HUES6 (cell line): ENCODE results near the gene WFIKKN1.

Source experiments
- H3K27ac ChIP-seq: 2 replicates; pipeline ENCODE4 v1.7.0; 2013; ENCODE audit warnings: low read depth, mild to moderate bottlenecking, low read length, inconsistent platforms
- H3K27me3 ChIP-seq: 2 replicates; pipeline ENCODE4 v1.6.1; 2013; ENCODE audit warnings: low read length; ENCODE audit not compliant: control insufficient read depth, insufficient read depth
- H3K36me3 ChIP-seq: 2 replicates; pipeline ENCODE4 v1.6.1; 2013; ENCODE audit warnings: low read length; ENCODE audit not compliant: control insufficient read depth, insufficient read depth
- H3K4me1 ChIP-seq: 2 replicates; pipeline ENCODE4 v1.6.1; 2013; ENCODE audit warnings: low read length; ENCODE audit not compliant: control insufficient read depth, insufficient read depth
- H3K4me3 ChIP-seq: 2 replicates; pipeline ENCODE4 v1.5.1; 2013; ENCODE audit warnings: low read depth, low read length
- H3K9ac ChIP-seq: one replicate; pipeline ENCODE4 v1.6.1; 2013; ENCODE audit warnings: mild to moderate bottlenecking, low read length
- H3K9me3 ChIP-seq: 2 replicates; pipeline ENCODE4 v1.6.1; 2013; ENCODE audit warnings: low read depth, low read length; ENCODE audit not compliant: control insufficient read depth, insufficient read depth

WFIKKN1 gene

GRCh38 chr16:610513-611381 lies 20.0 kb upstream of the WFIKKN1 start:
- no peak overlapping the region for H3K9ac ChIP-seq
- peaks cover 6% of the 10 kb centered on the region; the same call in 1 of the 2 replicates for H3K36me3 ChIP-seq
- H3K27me3 ChIP-seq = no peaks in the 10 kb centered on the region
- H3K4me1 ChIP-seq = 0 out of 2 replicates have a peak, but pooled peaks cover 4% of the 10 kb centered on the region
- H3K4me3 ChIP-seq = no peak overlapping the region
- H3K9me3 ChIP-seq = 0 out of 2 replicates have a peak, but pooled peaks cover 2% of the 10 kb centered on the region
- H3K27ac ChIP-seq = no peak overlapping the region

- Histone ChIP-seq H3K4me1 (no peaks in the 10 kb centered on the region), H3K9ac (no peak overlapping the region), H3K36me3 (peaks cover 6% of the 10 kb centered on the region; the same call in 1 of the 2 replicates), H3K9me3 (no peaks in the 10 kb centered on the region), H3K27me3 (no peaks in the 10 kb centered on the region), H3K4me3 (no peak overlapping the region), H3K27ac (no peak overlapping the region)
Measured at GRCh38 chr16:615122-615521, 15.7 kb upstream of the WFIKKN1 start.

- no peak overlapping the region for H3K4me3 ChIP-seq
- H3K27ac ChIP-seq = no peak overlapping the region
- no peaks in the 10 kb centered on the region for H3K9me3 ChIP-seq
- peaks cover 8% of the 10 kb centered on the region for H3K4me1 ChIP-seq
- H3K9ac ChIP-seq = no peak overlapping the region
- H3K36me3 ChIP-seq = peaks cover 6% of the 10 kb centered on the region; the same call in 1 of the 2 replicates
- no peaks in the 10 kb centered on the region for H3K27me3 ChIP-seq
Measured at GRCh38 chr16:616733-617586, 13.8 kb upstream of the WFIKKN1 start.

- Histone ChIP-seq H3K4me1 (peaks cover 17% of the 10 kb centered on the region), H3K27me3 (no peaks in the 10 kb centered on the region), H3K27ac (no peak overlapping the region), H3K36me3 (peaks cover 6% of the 10 kb centered on the region; the same call in 1 of the 2 replicates), H3K4me3 (no peak overlapping the region), H3K9ac (no peak overlapping the region), H3K9me3 (no peaks in the 10 kb centered on the region)
Measured at GRCh38 chr16:617855-618254, 12.9 kb upstream of the WFIKKN1 start.

DNA sequence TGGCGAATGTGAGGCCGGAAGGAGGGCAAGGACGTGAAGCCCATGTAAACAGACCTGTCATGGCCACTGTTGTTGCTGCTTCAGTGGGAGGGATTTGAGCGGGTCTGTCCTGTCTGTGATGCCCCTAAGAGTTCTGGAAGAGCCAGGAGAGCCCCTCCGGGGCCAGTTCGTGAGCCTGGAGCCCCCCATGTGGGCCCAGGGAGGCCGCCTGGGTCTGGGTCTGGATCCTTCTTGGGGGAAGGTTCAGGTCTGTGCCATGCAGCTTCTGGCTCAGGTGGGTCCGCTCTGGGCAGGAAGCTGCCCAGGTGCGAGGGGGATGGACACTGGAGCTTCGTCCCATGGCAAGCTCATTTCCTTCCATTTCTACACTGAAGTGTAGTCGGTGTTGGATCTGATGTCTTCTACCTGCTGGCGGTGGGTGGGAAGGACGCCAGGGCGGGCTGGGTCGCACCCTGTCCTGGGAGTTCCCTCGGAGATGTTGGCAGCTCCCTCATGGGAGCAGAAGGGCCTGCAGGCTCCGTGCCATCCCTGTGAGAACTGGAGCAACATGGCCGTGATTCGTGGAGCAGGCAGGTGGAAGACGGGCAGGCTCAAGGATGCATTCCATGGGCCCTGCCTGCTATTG lies 11.2 kb upstream of the WFIKKN1 start:
- Histone ChIP-seq H3K9me3 (no peaks in the 10 kb centered on the region), H3K9ac (no peak overlapping the region), H3K4me3 (no peak overlapping the region), H3K4me1 (peaks cover 24% of the 10 kb centered on the region), H3K27ac (no peak overlapping the region), H3K36me3 (0 out of 2 replicates have a peak, but pooled peaks cover under 1% of the 10 kb centered on the region), H3K27me3 (no peaks in the 10 kb centered on the region)

- H3K27me3 ChIP-seq = no peaks in the 10 kb centered on the region
- H3K27ac ChIP-seq = no peak overlapping the region
- H3K36me3 ChIP-seq = no peaks in the 10 kb centered on the region
- no peak overlapping the region for H3K4me3 ChIP-seq
- H3K9me3 ChIP-seq = no peaks in the 10 kb centered on the region
- peaks cover 25% of the 10 kb centered on the region for H3K4me1 ChIP-seq
- no peak overlapping the region for H3K9ac ChIP-seq
Measured at GRCh38 chr16:620700-621525, 9.9 kb upstream of the WFIKKN1 start.

DNA sequence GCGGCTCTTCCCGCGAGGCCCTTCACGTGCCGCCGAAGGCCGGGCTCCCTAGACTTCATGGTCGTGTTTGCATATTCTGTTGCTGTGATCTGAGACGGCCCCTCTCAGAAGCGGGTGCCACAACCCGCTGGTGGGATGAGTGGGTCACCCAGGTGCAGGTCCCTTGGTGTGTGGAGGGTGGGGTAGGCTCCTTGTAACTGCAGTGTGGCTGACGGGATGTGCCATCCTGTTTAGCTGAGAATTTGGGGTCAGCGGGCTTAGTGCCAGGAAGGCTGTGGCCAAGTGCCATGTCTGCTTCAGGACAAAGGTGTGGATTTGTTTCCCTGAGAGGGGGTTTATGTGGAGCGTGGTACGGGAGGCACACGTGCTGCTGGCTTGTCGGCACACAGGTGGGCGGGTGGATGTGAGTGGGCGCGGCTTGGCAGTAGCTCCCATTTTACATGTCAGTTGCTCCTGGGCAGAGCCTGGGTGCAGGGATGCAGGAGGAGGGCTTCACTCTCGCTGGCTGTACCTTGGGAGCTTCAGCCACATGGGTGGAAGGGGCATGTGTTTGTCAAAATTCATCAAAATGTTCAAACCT lies 9.2 kb upstream of the WFIKKN1 start:
- Histone ChIP-seq H3K4me1 (peaks cover 25% of the 10 kb centered on the region), H3K27me3 (no peaks in the 10 kb centered on the region), H3K27ac (no peak overlapping the region), H3K9me3 (no peaks in the 10 kb centered on the region), H3K4me3 (no peak overlapping the region), H3K36me3 (0 out of 2 replicates have a peak, but pooled peaks cover 4% of the 10 kb centered on the region), H3K9ac (no peak overlapping the region)

DNA sequence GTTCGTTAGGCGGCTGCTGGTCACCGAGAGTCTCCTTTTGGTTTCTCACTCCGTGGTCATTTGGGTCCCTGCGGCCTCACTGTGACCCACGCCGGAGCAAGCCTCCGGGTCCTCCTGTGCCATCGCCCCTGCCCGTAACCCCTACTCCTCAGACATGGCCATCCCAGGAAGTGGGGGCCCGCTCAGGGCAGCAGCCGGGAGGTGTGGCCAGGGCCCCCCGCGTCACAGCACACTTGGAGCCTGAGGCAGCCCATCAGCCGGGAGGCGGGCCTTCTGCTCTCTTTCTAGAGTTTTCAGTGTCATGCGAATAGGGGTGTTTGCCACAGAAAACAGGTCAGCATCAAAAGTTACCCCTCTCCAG lies 7.9 kb upstream of the WFIKKN1 start:
- Histone ChIP-seq H3K4me3 (no peak overlapping the region), H3K9ac (no peak overlapping the region), H3K9me3 (no peaks in the 10 kb centered on the region), H3K27ac (no peak overlapping the region), H3K36me3 (peaks cover 9% of the 10 kb centered on the region; the same call in 1 of the 2 replicates), H3K27me3 (no peaks in the 10 kb centered on the region), H3K4me1 (peaks cover 31% of the 10 kb centered on the region)

DNA sequence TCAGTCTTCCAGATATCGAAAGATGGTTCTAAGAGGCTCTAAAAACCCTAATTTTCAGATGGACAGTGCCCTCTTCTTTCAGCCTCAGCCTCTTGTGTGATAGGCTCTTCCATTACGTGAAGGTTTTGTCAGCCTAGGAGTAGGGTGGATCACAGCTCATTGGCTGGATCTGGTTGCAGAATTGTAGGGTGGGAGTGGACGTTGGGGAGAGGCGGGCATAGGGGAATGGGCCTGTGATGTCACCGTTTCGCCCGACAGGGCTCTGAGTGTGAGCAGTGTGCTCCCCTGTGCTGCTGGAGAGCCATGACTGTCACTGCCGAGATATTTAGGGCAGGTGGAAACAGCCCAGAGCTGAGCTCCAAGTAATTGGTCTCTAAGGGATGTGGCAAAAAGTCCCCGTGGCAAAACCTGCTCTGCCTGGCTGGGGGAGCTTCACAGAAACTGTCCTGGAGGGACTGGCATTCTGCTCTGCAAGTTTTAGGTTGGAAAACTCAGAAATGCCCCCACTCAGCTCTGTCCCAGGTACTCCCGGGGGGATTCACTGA lies 6.2 kb upstream of the WFIKKN1 start:
- Histone ChIP-seq H3K36me3 (peaks cover 14% of the 10 kb centered on the region; the same call in 1 of the 2 replicates), H3K27ac (no peak overlapping the region), H3K4me1 (peaks cover 43% of the 10 kb centered on the region), H3K4me3 (no peak overlapping the region), H3K9ac (no peak overlapping the region), H3K9me3 (no peaks in the 10 kb centered on the region), H3K27me3 (no peaks in the 10 kb centered on the region)
